AG04450 (cell line): ENCODE data around the gene IRAK1. TPM values are rescaled to one million over a fixed set of nuclear protein-coding genes. Genes with fewer than 3 reads are reported as not detected.

ENCODE experiments used
- CTCF ChIA-PET: fragments of 300-600, 350-600 bp; formaldehyde crosslinking; extraction: SDS; loops from one replicate; lab custom pipeline; 2022; ENCODE audit warnings: antibody characterized with exemption, inconsistent platforms; lab: Charles Lee
- POLR2A ChIA-PET: fragments of 350-600 bp; formaldehyde crosslinking; extraction: SDS; loops from one replicate; lab custom pipeline; 2021; ENCODE audit warnings: antibody characterized with exemption, inconsistent platforms; lab: Yijun Ruan, JAX
- DNase-seq: peaks from one replicate; pipeline ENCODE4 v3.0.0-alpha.2; 2011; ENCODE audit warnings: low read depth, low spot score
- H3K27ac ChIP-seq: one replicate; pipeline ENCODE4 v1.5.1; 2012; ENCODE audit warnings: low read depth, low read length, control low read depth
- H3K27me3 ChIP-seq: one replicate; pipeline ENCODE4 v1.6.0; 2012; ENCODE audit warnings: low read length; ENCODE audit not compliant: control insufficient read depth, insufficient read depth
- H3K4me3 ChIP-seq: 2 replicates; pipeline ENCODE4 v1.5.1; 2011; ENCODE audit warnings: mild to moderate bottlenecking, low read depth, low read length, control low read depth
- H3K9me3 ChIP-seq: 2 replicates; pipeline ENCODE4 v1.5.1; 2012; ENCODE audit warnings: low read length; ENCODE audit not compliant: control insufficient read depth, insufficient read depth
- CTCF ChIP-seq: IDR thresholded peaks from 2 replicates; pipeline ENCODE4 v1.5.1; 2011; ENCODE audit warnings: low read depth, low read length, control low read depth, inconsistent platforms
- polyA plus RNA-seq: library from polyadenylated mRNA; depleted of rRNA; stranded (reverse); fragments of >200 nt; gene quantifications from 2 replicates; pipeline ENCODE4 v1.2.3, GENCODE V29; 2011

IRAK1 gene
- polyA plus RNA-seq, 1 experiment = 31.6 TPM

- CTCF ChIA-PET = no interaction called here
- TF ChIP-seq CTCF = no peak
These were observed 28.7 kb upstream of the IRAK1 start for GRCh38 chrX:154048398-154048797.

GRCh38 chrX:154046940-154047610 is 27.4 kb upstream of the IRAK1 start:
- Histone ChIP-seq H3K4me3 (no peak overlapping the region), H3K27ac (peak overlapping the region; percentile 71), H3K9me3 (no peaks in the 10 kb centered on the region), H3K27me3 (no peaks in the 10 kb centered on the region)
- no peak for DNase-seq
- POLR2A ChIA-PET = no interaction called here
- no peak for TF ChIP-seq CTCF
- CTCF ChIA-PET = interaction anchor here (0.6 to 1.1 kb wide), 2 partner anchors 10 to 34 kb away, joined by 3 to 5 read pairs; no protein-coding TSS in a partner anchor

More at GRCh38 chrX:154048398-154048797, 28.7 kb upstream of the IRAK1 start:
- POLR2A ChIA-PET = no interaction called here
- no peaks in the 10 kb centered on the region for H3K9me3 ChIP-seq
- H3K4me3 ChIP-seq = no peak overlapping the region
- no peaks in the 10 kb centered on the region for H3K27me3 ChIP-seq
- no peak for DNase-seq
- no peak overlapping the region for H3K27ac ChIP-seq

- Histone ChIP-seq H3K27me3 (no peaks in the 10 kb centered on the region), H3K27ac (peak overlapping the region; percentile 71), H3K4me3 (no peak overlapping the region), H3K9me3 (no peaks in the 10 kb centered on the region)
- TF ChIP-seq CTCF = peak; percentile 22; the same call in 1 of the 2 replicates
- CTCF ChIA-PET = interaction anchor here (0.6 to 1.1 kb wide), 2 partner anchors 10 to 33 kb away, joined by 3 to 5 read pairs; no protein-coding TSS in a partner anchor
- POLR2A ChIA-PET = no interaction called here
- peak; percentile 48 for DNase-seq
These were observed 26.5 kb upstream of the IRAK1 start for GRCh38 chrX:154046031-154046781.

- Histone ChIP-seq H3K27me3 (no peaks in the 10 kb centered on the region), H3K4me3 (no peak overlapping the region), H3K9me3 (no peaks in the 10 kb centered on the region), H3K27ac (no peak overlapping the region)
- DNase-seq = no peak
- no peak for TF ChIP-seq CTCF
- ChIA-PET CTCF (no interaction called here), POLR2A (interaction anchor here (0.6 kb wide), 1 partner anchor 34 kb away, joined by 3 read pairs; no protein-coding TSS in a partner anchor)
These were observed 24.4 kb upstream of the IRAK1 start for GRCh38 chrX:154044091-154044490.
